Neural progenitor cell (in vitro differentiated cells): Measurements from ENCODE around the gene CRISPLD2. TPM values are rescaled to one million over a fixed set of nuclear protein-coding genes. Genes with fewer than 3 reads are reported as not detected.

Source experiments
- DNase-seq: peaks from one replicate; pipeline ENCODE4 v3.0.0-alpha.2; 2016; ENCODE audit warnings: low spot score
- H2AFZ ChIP-seq: fragments of 200-600 bp; sonication (generic); replicated peaks from 2 replicates; pipeline ENCODE4 v1.6.1; 2016; ENCODE audit warnings: antibody characterized with exemption
- H3F3A ChIP-seq: fragments of 200-600 bp; sonication (generic); 2 replicates; pipeline ENCODE4 v1.6.1; 2016; ENCODE audit warnings: antibody characterized with exemption, low read depth
- H3K27ac ChIP-seq: fragments of 200-600 bp; sonication (generic); 2 replicates; pipeline ENCODE4 v1.5.1; 2016; ENCODE audit warnings: mild to moderate bottlenecking
- H3K27me3 ChIP-seq: fragments of 200-600 bp; sonication (generic); 2 replicates; pipeline ENCODE4 v1.6.1; 2016; ENCODE audit warnings: mild to moderate bottlenecking, moderate library complexity
- H3K36me3 ChIP-seq: fragments of 200-600 bp; sonication (generic); 2 replicates; pipeline ENCODE4 v1.5.1; 2016
- H3K4me1 ChIP-seq: fragments of 200-600 bp; sonication (generic); 2 replicates; pipeline ENCODE4 v1.6.1; 2016; ENCODE audit warnings: mixed run types
- H3K4me2 ChIP-seq: fragments of 200-600 bp; sonication (generic); 2 replicates; pipeline ENCODE4 v1.6.1; 2016
- H3K4me3 ChIP-seq: fragments of 200-600 bp; sonication (generic); 2 replicates; pipeline ENCODE4 v1.5.1; 2016
- H3K79me2 ChIP-seq: fragments of 200-600 bp; sonication (generic); 2 replicates; pipeline ENCODE4 v1.6.1; 2016; ENCODE audit warnings: low read depth
- H3K9ac ChIP-seq: fragments of 200-600 bp; sonication (generic); 2 replicates; pipeline ENCODE4 v1.6.1; 2016
- H3K9me3 ChIP-seq: fragments of 200-600 bp; sonication (generic); 2 replicates; pipeline ENCODE4 v1.5.1; 2016; ENCODE audit warnings: low read depth
- H4K20me1 ChIP-seq: fragments of 200-600 bp; sonication (generic); 2 replicates; pipeline ENCODE4 v1.6.1; 2016; ENCODE audit warnings: low read depth
- H3K27ac Mint-ChIP-seq: 3 replicates; pipeline ENCODE4 v1.8.0; 2021; ENCODE audit warnings: mixed read lengths
- H3K27me3 Mint-ChIP-seq: 2 replicates; pipeline ENCODE4 v1.8.0; 2022; ENCODE audit warnings: low read depth, mild to moderate bottlenecking, inconsistent platforms, moderate library complexity, mixed read lengths; ENCODE audit not compliant: insufficient read depth
- H3K36me3 Mint-ChIP-seq: 3 replicates; pipeline ENCODE4 v1.8.0; 2021; ENCODE audit warnings: mixed read lengths
- H3K4me1 Mint-ChIP-seq: 3 replicates; pipeline ENCODE4 v1.8.0; 2021; ENCODE audit warnings: mixed read lengths
- H3K4me3 Mint-ChIP-seq: 3 replicates; pipeline ENCODE4 v1.8.0; 2021; ENCODE audit warnings: mild to moderate bottlenecking, moderate library complexity, mixed read lengths
- H3K9me3 Mint-ChIP-seq: 3 replicates; pipeline ENCODE4 v1.8.0; 2020; ENCODE audit warnings: mixed read lengths
- EZH2 ChIP-seq: fragments of 200-600 bp; sonication (generic); IDR thresholded peaks from 2 replicates; pipeline ENCODE4 v1.6.1; 2017; ENCODE audit warnings: antibody characterized with exemption, mild to moderate bottlenecking, moderate library complexity
- EZH2phosphoT487 ChIP-seq: fragments of 200-600 bp; sonication (generic); IDR thresholded peaks from 2 replicates; pipeline ENCODE4 v1.6.1; 2017; ENCODE audit warnings: antibody characterized with exemption
- total RNA-seq: library from RNA; depleted of rRNA; stranded (reverse); fragments of >200 nt; gene quantifications from 2 replicates; pipeline ENCODE4 v1.2.3, GENCODE V29; 2015; ENCODE audit warnings: low replicate concordance
- TF ChIP-seq, protein P1 (sequence below): fragments of 200-600 bp; sonication (generic); IDR thresholded peaks from 2 replicates; pipeline ENCODE4 v1.5.1; 2017; ENCODE audit warnings: antibody characterized with exemption, mild to moderate bottlenecking

Gene CRISPLD2
- total RNA-seq, 1 donor from 2014 or later: 0.11 TPM

DNA sequence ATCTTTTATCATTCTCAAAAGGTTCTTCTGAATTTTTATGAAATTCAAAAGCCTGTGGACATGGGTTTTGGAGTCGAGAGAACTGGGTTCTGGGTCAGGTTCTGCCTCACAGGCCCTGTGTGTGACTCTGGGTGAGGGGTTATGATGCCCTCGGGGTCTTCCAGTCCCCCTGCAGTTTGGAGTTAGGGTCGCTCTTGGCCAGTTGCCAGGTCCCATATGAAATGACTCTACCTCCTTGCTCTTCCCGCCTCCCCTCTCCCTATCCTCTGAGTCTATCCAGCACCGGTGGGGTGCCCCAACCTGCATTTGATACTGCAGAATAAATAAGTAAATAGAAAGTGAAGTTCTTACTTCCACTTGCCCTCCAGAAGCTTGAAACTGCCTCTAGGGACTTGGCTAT is 137.4 kb downstream of the CRISPLD2 start:
- Mint-ChIP-seq H3K27me3 (peaks cover 3% of the 10 kb centered on the region), H3K4me3 (no peak overlapping the region), H3K27ac (no peak overlapping the region), H3K4me1 (peaks cover 21% of the 10 kb centered on the region), H3K36me3 (no peaks in the 10 kb centered on the region), H3K9me3 (no peaks in the 10 kb centered on the region)
- Histone ChIP-seq H3K4me2 (no peak overlapping the region), H3K9me3 (no peaks in the 10 kb centered on the region), H3F3A (peaks cover 9% of the 10 kb centered on the region), H4K20me1 (no peaks in the 10 kb centered on the region), H3K9ac (no peak overlapping the region), H3K27ac (no peak overlapping the region), H3K4me1 (peaks cover 10% of the 10 kb centered on the region), H3K4me3 (no peak overlapping the region), H3K79me2 (no peaks in the 10 kb centered on the region), H2AFZ (no peak overlapping the region), H3K27me3 (no peaks in the 10 kb centered on the region), H3K36me3 (no peaks in the 10 kb centered on the region)
- TF ChIP-seq, protein P1, sequence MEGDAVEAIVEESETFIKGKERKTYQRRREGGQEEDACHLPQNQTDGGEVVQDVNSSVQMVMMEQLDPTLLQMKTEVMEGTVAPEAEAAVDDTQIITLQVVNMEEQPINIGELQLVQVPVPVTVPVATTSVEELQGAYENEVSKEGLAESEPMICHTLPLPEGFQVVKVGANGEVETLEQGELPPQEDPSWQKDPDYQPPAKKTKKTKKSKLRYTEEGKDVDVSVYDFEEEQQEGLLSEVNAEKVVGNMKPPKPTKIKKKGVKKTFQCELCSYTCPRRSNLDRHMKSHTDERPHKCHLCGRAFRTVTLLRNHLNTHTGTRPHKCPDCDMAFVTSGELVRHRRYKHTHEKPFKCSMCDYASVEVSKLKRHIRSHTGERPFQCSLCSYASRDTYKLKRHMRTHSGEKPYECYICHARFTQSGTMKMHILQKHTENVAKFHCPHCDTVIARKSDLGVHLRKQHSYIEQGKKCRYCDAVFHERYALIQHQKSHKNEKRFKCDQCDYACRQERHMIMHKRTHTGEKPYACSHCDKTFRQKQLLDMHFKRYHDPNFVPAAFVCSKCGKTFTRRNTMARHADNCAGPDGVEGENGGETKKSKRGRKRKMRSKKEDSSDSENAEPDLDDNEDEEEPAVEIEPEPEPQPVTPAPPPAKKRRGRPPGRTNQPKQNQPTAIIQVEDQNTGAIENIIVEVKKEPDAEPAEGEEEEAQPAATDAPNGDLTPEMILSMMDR: no peak
- TF ChIP-seq EZH2phosphoT487 (no peak), EZH2 (no peak)
- DNase-seq: no peak

DNA sequence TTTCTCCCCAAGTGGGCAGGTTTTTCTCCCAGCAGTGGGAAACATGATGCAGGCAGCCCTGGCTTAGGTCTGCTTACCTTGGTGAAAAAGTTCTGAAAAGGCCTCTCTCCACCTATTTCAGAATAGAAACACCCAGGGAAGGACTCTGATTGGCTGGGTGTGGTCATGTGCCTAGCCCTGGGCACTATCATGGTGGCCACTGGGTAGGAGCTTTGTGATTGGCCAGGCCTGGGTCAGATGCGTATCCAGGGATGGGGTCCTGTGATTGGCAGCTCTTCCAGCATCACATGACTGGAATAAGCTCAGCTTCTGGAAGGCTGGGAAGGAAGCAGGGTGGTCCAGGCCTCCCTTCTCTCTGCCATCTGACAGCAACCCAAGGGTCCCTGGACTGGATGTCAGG is 138.0 kb downstream of the CRISPLD2 start:
- no peak for DNase-seq
- Histone ChIP-seq H3F3A (peaks cover 4% of the 10 kb centered on the region), H3K27ac (no peak overlapping the region), H3K4me1 (peaks cover 6% of the 10 kb centered on the region), H3K9ac (no peak overlapping the region), H3K27me3 (no peaks in the 10 kb centered on the region), H3K79me2 (no peaks in the 10 kb centered on the region), H3K4me3 (no peak overlapping the region), H4K20me1 (no peaks in the 10 kb centered on the region), H3K4me2 (no peak overlapping the region), H3K9me3 (no peaks in the 10 kb centered on the region), H3K36me3 (no peaks in the 10 kb centered on the region), H2AFZ (no peak overlapping the region)
- Mint-ChIP-seq H3K36me3 (no peaks in the 10 kb centered on the region), H3K9me3 (no peaks in the 10 kb centered on the region), H3K4me1 (peaks cover 16% of the 10 kb centered on the region), H3K27ac (no peak overlapping the region), H3K27me3 (peaks cover 2% of the 10 kb centered on the region), H3K4me3 (no peak overlapping the region)
- TF ChIP-seq EZH2phosphoT487: no peak
- TF ChIP-seq, protein P1: no peak
- no peak for TF ChIP-seq EZH2

Other genes starting within 250 kb of the CRISPLD2 start
- 46.9 and 93.7 TPM in 2 replicates for gene COTL1, start 201.9 kb upstream of the CRISPLD2 start, total RNA-seq
- 15.9 and 25.3 TPM in 2 replicates for gene KLHL36, start 171.5 kb upstream of the CRISPLD2 start, total RNA-seq
- gene USP10, start 120.0 kb upstream of the CRISPLD2 start, total RNA-seq: 117 and 130 TPM in 2 replicates
- gene ZDHHC7, start 191.6 kb downstream of the CRISPLD2 start, total RNA-seq: 53.3 and 57.0 TPM in 2 replicates
- 6.1 and 9.0 TPM in 2 replicates for gene KIAA0513, start 207.8 kb downstream of the CRISPLD2 start, total RNA-seq